Esophagus muscularis mucosa (tissue), 4 donors: ENCODE data around the gene DUSP7. TPM values are rescaled to one million over a fixed set of nuclear protein-coding genes. Genes with fewer than 3 reads are reported as not detected.
A peak's percentile ranks its signal among the peaks of the same experiment; 100 is the strongest.

Experiments
- DNase-seq: peaks from one replicate; pipeline ENCODE4 v3.0.0-alpha.2; 2017; ENCODE audit errors: extremely low spot score
- H3K27ac ChIP-seq, 4 donors: fragments of 200-600 bp; sonication (generic); replicated peaks in 1 of 4; 1 replicate in 3 of 4; 2 replicates in 1 of 4; pipeline ENCODE4 v1.5.1; 2016 to 2019; ENCODE audit warnings: mild to moderate bottlenecking in 1 of 4
- H3K27me3 ChIP-seq, 4 donors: fragments of 200-600 bp; sonication (generic); one replicate each; pipeline versions ENCODE4 v1.5.1 to v1.6.0; 2016 to 2019
- H3K36me3 ChIP-seq, 4 donors: fragments of 200-600 bp; sonication (generic); one replicate each; pipeline ENCODE4 v1.5.1; 2016 to 2019
- H3K4me1 ChIP-seq, 4 donors: fragments of 200-600 bp; sonication (generic); one replicate each; pipeline ENCODE4 v1.5.1; 2016 to 2019
- H3K4me3 ChIP-seq, 4 donors: fragments of 200-600 bp; sonication (generic); 1 replicate in 2 of 4; 2 replicates in 2 of 4; pipeline ENCODE4 v1.5.1; 2016 to 2019; ENCODE audit warnings: mild to moderate bottlenecking in 4 of 4, moderate library complexity in 1 of 4
- H3K9me3 ChIP-seq, 4 donors: fragments of 200-600 bp; sonication (generic); 1 replicate in 3 of 4; 2 replicates in 1 of 4; pipeline ENCODE4 v1.5.1; 2016 to 2019
- CTCF ChIP-seq, 3 experiments: fragments of 200-600 bp in 2 of 3; fragments of 450-650 bp in 1 of 3; sonication (generic) in 2 of 3; IDR thresholded peaks; one replicate each; pipeline ENCODE4 v1.5.1; 2017 to 2019; ENCODE audit warnings: antibody characterized with exemption in 3 of 3, mild to moderate bottlenecking in 2 of 3, moderate library complexity in 1 of 3
- EP300 ChIP-seq: sonication (generic); formaldehyde crosslinking; IDR thresholded peaks from one replicate; pipeline ENCODE4 v1.6.1; 2017; ENCODE audit warnings: antibody characterized with exemption
- POLR2A ChIP-seq: fragments of 450-650 bp; IDR thresholded peaks from one replicate; pipeline ENCODE4 v1.6.1; 2017; ENCODE audit warnings: antibody characterized with exemption, moderate library complexity, mild to moderate bottlenecking, low read depth
- POLR2AphosphoS5 ChIP-seq, 2 donors: sonication (generic); formaldehyde crosslinking; IDR thresholded peaks; one replicate each; pipeline ENCODE4 v1.6.1; 2017; ENCODE audit warnings: antibody characterized with exemption in 2 of 2
- WGBS: methylation state at CpG from one replicate; pipeline ENCODE4 v1.1.5; 2018; 5-methylcytosine and 5-hydroxymethylcytosine counted together
- intact Hi-C: fragments of 100-400 bp; cut with DNase I; formaldehyde crosslinking; loops from one replicate; pipeline ENCODE4 v1.15.1; 2023
- total RNA-seq, 4 donors: library from RNA; depleted of rRNA; stranded (reverse); fragments of >200 nt; gene quantifications; one replicate each; pipeline versions ENCODE4 v1.1.0 to v1.2.1, GENCODE V29; 2016

DUSP7 gene
- total RNA-seq, 4 donors from 2014 or later = 10.0 to 23.5 (median 15.9) TPM

GRCh38 chr3:52086976-52087663 lies 30.7 kb upstream of the DUSP7 start:
- Histone ChIP-seq H3K4me1 (peaks cover 37 to 50% (median 39%) of the 10 kb centered on the region in 4 donors), H3K27me3 (no peaks in the 10 kb centered on the region), H3K27ac (peak overlapping the region in 1 of 4 donors; percentile 7), H3K9me3 (no peaks in the 10 kb centered on the region), H3K4me3 (no peak overlapping the region), H3K36me3 (no peaks in the 10 kb centered on the region)
- no peak for DNase-seq
- intact Hi-C loops = no loop called here
- TF ChIP-seq POLR2AphosphoS5 (IDR thresholded peaks at IDR 0.05) = no peak
- TF ChIP-seq POLR2A = no peak
- no peak for TF ChIP-seq CTCF (IDR thresholded peaks at IDR 0.05)
- no peak for TF ChIP-seq EP300
- 73% methylated on average over 8 of the region's 8 CpGs for WGBS

GRCh38 chr3:52086461-52086860 lies 30.1 kb upstream of the DUSP7 start:
- 88% methylated on average over 6 of the region's 6 CpGs for WGBS

GRCh38 chr3:52085681-52086282 lies 29.4 kb upstream of the DUSP7 start:
- WGBS = 72% methylated on average over 7 of the region's 10 CpGs

More at GRCh38 chr3:52086461-52086860, 30.1 kb upstream of the DUSP7 start:
- Histone ChIP-seq H3K36me3 (no peaks in the 10 kb centered on the region), H3K27ac (no peak overlapping the region), H3K9me3 (no peaks in the 10 kb centered on the region), H3K4me1 (peaks cover 34 to 46% (median 39%) of the 10 kb centered on the region in 4 donors), H3K4me3 (no peak overlapping the region), H3K27me3 (no peaks in the 10 kb centered on the region)
- no peak for TF ChIP-seq CTCF (IDR thresholded peaks at IDR 0.05)
- DNase-seq = no peak
- intact Hi-C loops = no loop called here

GRCh38 chr3:52084954-52085680 lies 28.7 kb upstream of the DUSP7 start:
- Histone ChIP-seq H3K9me3 (no peaks in the 10 kb centered on the region), H3K36me3 (no peaks in the 10 kb centered on the region), H3K27ac (no peak overlapping the region), H3K27me3 (no peaks in the 10 kb centered on the region), H3K4me1 (peaks cover 27 to 35% (median 31%) of the 10 kb centered on the region in 4 donors), H3K4me3 (no peak overlapping the region)
- DNase-seq = no peak
- TF ChIP-seq POLR2AphosphoS5 (IDR thresholded peaks at IDR 0.05) (no peak), POLR2A (no peak), CTCF (IDR thresholded peaks at IDR 0.05) (no peak), EP300 (no peak)
- 85% methylated on average over 7 of the region's 13 CpGs for WGBS
- intact Hi-C loops = loop anchor here (5.0 kb wide), 1 partner anchor 52 kb away; no protein-coding TSS in a partner anchor

More at GRCh38 chr3:52085681-52086282, 29.4 kb upstream of the DUSP7 start:
- Histone ChIP-seq H3K36me3 (no peaks in the 10 kb centered on the region), H3K27ac (no peak overlapping the region), H3K4me3 (no peak overlapping the region), H3K27me3 (no peaks in the 10 kb centered on the region), H3K9me3 (no peaks in the 10 kb centered on the region), H3K4me1 (peaks cover 34 to 42% (median 38%) of the 10 kb centered on the region in 4 donors)
- no peak for DNase-seq
- intact Hi-C loops = no loop called here
- no peak for TF ChIP-seq POLR2AphosphoS5 (IDR thresholded peaks at IDR 0.05)
- TF ChIP-seq CTCF (IDR thresholded peaks at IDR 0.05) = no peak
- no peak for TF ChIP-seq EP300
- TF ChIP-seq POLR2A = no peak
